ENCODE data around the gene PDE4D. TPM values are rescaled to one million over a fixed set of nuclear protein-coding genes. Genes with fewer than 3 reads are reported as not detected.

The PDE4D gene
- total RNA-seq, 1 experiment from 2014 or later = 3.3 TPM

- CTCF ChIA-PET = interaction anchor here (1.5 kb wide), 1 partner anchor 19 kb away, joined by 3 read pairs; no protein-coding TSS in a partner anchor
- Mint-ChIP-seq H3K27me3 (ENCODE audit: low read depth) (no peaks in the 10 kb centered on the region), H3K4me3 (no peak overlapping the region)
These were observed 685.1 kb downstream of the PDE4D start for GRCh38 chr5:59208474-59208873.

More at GRCh38 chr5:59208474-59208873, 685.1 kb downstream of the PDE4D start:
- no peaks in the 10 kb centered on the region for H3K36me3 Mint-ChIP-seq
- ATAC-seq = no peak
- no peaks in the 10 kb centered on the region for H3K4me1 Mint-ChIP-seq
- no peaks in the 10 kb centered on the region for H3K9me3 Mint-ChIP-seq
- DNase-seq (ENCODE audit: low spot score) = no peak
- no peak overlapping the region for H3K27ac Mint-ChIP-seq
- POLR2A ChIA-PET = no interaction called here
- TF ChIP-seq USF1 (CRISPR knock-in tag; IDR thresholded peaks at IDR 0.05) = no peak
- no peak for TF ChIP-seq ZNF317 (CRISPR knock-in tag; IDR thresholded peaks at IDR 0.05; ENCODE audit: borderline replicate concordance, low read depth)
- no peak for TF ChIP-seq ZNF423 (CRISPR knock-in tag; IDR thresholded peaks at IDR 0.05)
- no peak for TF ChIP-seq ZNF281 (CRISPR knock-in tag; IDR thresholded peaks at IDR 0.05)
- TF ChIP-seq NFE2L1 (CRISPR knock-in tag; IDR thresholded peaks at IDR 0.05) = no peak
- no peak for TF ChIP-seq GRHL2 (CRISPR knock-in tag; IDR thresholded peaks at IDR 0.05; ENCODE audit: insufficient replicate concordance, severe bottlenecking)
- TF ChIP-seq ZNF425 (CRISPR knock-in tag; conservative IDR thresholded peaks at IDR 0.05) = no peak
- no peak for TF ChIP-seq ZNF532 (CRISPR knock-in tag; IDR thresholded peaks at IDR 0.05; ENCODE audit: borderline replicate concordance)
- no peak for TF ChIP-seq GABPB1 (CRISPR knock-in tag; IDR thresholded peaks at IDR 0.05)
- no peak for TF ChIP-seq ZSCAN18 (CRISPR knock-in tag; IDR thresholded peaks at IDR 0.05)
- no peak for TF ChIP-seq ZNF232 (CRISPR knock-in tag; IDR thresholded peaks at IDR 0.05)
